IPS DF 6.9 (cell line): ENCODE data around the gene ZNF595.
"Not testable (repeated sequence)": the region's sequence is repeated elsewhere in the genome, so short reads cannot be mapped to it uniquely, and the experiment has no call there.

Experiments
- DNase-seq: peaks from one replicate; pipeline ENCODE4 v3.0.0-alpha.2; 2013; ENCODE audit warnings: low read depth, low spot score
- H3K27ac ChIP-seq: one replicate; pipeline ENCODE4 v1.5.1; 2013; ENCODE audit warnings: low read length, control low read depth
- H3K27me3 ChIP-seq: 2 replicates; pipeline ENCODE4 v1.6.1; 2013; ENCODE audit warnings: mild to moderate bottlenecking, low read length; ENCODE audit not compliant: control insufficient read depth, insufficient read depth
- H3K36me3 ChIP-seq: 2 replicates; pipeline ENCODE4 v1.6.1; 2013; ENCODE audit warnings: low read length; ENCODE audit not compliant: control insufficient read depth, insufficient read depth
- H3K4me1 ChIP-seq: 2 replicates; pipeline ENCODE4 v1.6.1; 2013; ENCODE audit warnings: low read length; ENCODE audit not compliant: control insufficient read depth, insufficient read depth
- H3K4me3 ChIP-seq: 2 replicates; pipeline ENCODE4 v1.5.1; 2013; ENCODE audit warnings: mild to moderate bottlenecking, low read length
- H3K9me3 ChIP-seq: 2 replicates; pipeline ENCODE4 v1.6.1; 2013; ENCODE audit warnings: low read length, inconsistent platforms; ENCODE audit not compliant: control insufficient read depth, insufficient read depth
- WGBS: extraction: QIAGEN DNeasy Blood & Tissue Kit; methylation state at CpG from one replicate; pipeline ENCODE4 v1.1.7; 2013; ENCODE audit warnings: mixed read lengths, missing lambda C conversion rate; ENCODE audit not compliant: insufficient read length, insufficient coverage; 5-methylcytosine and 5-hydroxymethylcytosine counted together

Gene ZNF595

GRCh38 chr4:120616-121015, 67.5 kb downstream of the ZNF595 start:
- H3K36me3 ChIP-seq, result no peaks in the 10 kb centered on the region
- H3K27ac ChIP-seq, result no peak overlapping the region
- H3K27me3 ChIP-seq, result no peaks in the 10 kb centered on the region
- no peak overlapping the region for H3K4me3 ChIP-seq
- DNase-seq, result no peak
- no CpG with 5 or more reads among the region's 5 CpGs for WGBS
- no peaks in the 10 kb centered on the region for H3K4me1 ChIP-seq
- H3K9me3 ChIP-seq, result no peaks in the 10 kb centered on the region

- no peaks in the 10 kb centered on the region for H3K36me3 ChIP-seq
- DNase-seq, result no peak
- H3K4me3 ChIP-seq, result no peak overlapping the region
- H3K4me1 ChIP-seq, result no peaks in the 10 kb centered on the region
- H3K27me3 ChIP-seq, result no peaks in the 10 kb centered on the region
- WGBS, result no CpG with 5 or more reads among the region's 7 CpGs
- no peaks in the 10 kb centered on the region for H3K9me3 ChIP-seq
- H3K27ac ChIP-seq, result no peak overlapping the region
Observed at GRCh38 chr4:121408-122084, 68.4 kb downstream of the ZNF595 start.

GRCh38 chr4:123922-124274, 70.8 kb downstream of the ZNF595 start:
- H3K4me1 ChIP-seq, H3K9me3 ChIP-seq, H3K27me3 ChIP-seq, H3K27ac ChIP-seq, H3K36me3 ChIP-seq, DNase-seq: not testable (repeated sequence)
- peak overlapping the region; percentile 16; the same call in 1 of the 2 replicates for H3K4me3 ChIP-seq
- WGBS, result no CpG with 5 or more reads among the region's 10 CpGs

GRCh38 chr4:124275-125081, 71.4 kb downstream of the ZNF595 start, which contains the start of gene ZNF718:
ZNF718 (plus strand) TSS chr4:124501; CDS start chr4:124671, 170 bp downstream.
- Histone ChIP-seq H3K27ac (no peak within 1 kb of the TSS), H3K4me3 (peak within 1 kb of the TSS; percentile 87), H3K4me1 (no peaks in the 10 kb centered on the region), H3K27me3 (no peaks in the 10 kb centered on the region), H3K36me3 (no peaks in the 10 kb centered on the region), H3K9me3 (no peaks in the 10 kb centered on the region)
- peak; percentile 93 for DNase-seq
- WGBS, result no CpG with 5 or more reads among the region's 44 CpGs

DNA sequence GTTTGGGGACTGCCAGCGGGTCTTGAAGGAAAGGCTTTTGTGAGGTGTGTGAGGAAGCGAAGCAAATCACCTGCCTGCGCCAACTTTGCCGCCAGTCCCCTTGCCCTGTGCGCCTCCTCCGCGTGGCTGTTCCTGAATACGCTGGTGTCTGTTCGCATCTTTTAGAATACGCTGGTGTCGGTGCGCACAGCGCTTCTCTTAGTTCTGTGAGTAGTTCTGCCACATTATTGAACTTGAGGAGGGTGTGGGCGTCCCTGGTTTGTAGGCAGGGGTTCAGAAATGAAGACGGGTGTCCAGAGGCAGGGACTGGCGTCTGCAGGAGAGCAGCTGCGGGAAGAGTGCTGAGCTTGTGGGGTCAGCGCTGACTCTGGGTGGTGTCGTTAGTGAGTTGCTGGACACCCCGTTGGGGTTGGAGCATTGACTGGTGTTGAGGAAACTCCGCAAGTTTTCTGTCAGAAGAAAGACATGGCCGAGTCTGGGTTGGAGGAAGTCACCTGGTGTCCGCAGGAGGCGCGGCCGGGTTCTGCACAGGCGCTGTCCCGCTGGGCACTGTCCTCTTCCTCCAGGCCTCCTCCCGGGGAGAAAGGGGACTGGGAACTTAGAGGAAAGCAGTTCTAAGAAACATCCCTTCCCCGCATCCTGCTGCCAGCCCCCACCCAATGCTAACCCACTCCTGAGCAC, 72.1 kb downstream of the ZNF595 start:
- no peak for DNase-seq
- H3K9me3 ChIP-seq, result no peaks in the 10 kb centered on the region
- no CpG with 5 or more reads among the region's 30 CpGs for WGBS

DNA sequence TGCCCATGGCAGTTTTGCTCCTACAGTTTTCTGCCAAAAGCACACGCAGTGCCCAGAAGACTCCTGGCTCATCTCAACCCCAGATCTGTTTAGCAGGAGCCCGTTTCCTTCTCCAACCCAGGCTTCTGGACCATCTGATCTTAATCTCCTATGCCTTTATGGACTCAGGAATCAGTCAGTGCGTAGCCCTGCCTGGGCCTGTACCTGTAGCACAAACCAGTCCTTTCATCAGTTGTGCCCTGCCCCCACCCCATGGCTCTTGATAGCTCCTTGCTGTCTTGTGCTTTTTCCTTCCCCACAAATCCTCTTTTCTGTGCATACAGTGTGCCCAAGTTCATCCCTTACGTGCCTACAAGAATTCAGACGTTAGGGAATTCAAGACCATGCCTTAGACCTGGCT, 72.7 kb downstream of the ZNF595 start:
- no CpG with 5 or more reads among the region's 5 CpGs for WGBS
- no peak overlapping the region for H3K27ac ChIP-seq
- no peak for DNase-seq

More for the DNA sequence above, 72.1 kb downstream of the ZNF595 start:
- Histone ChIP-seq H3K27me3 (no peaks in the 10 kb centered on the region), H3K4me3 (peak overlapping the region; percentile 87; the same call in 1 of the 2 replicates), H3K36me3 (no peaks in the 10 kb centered on the region), H3K4me1 (no peaks in the 10 kb centered on the region), H3K27ac (no peak overlapping the region)

GRCh38 chr4:132483-132882, 79.4 kb downstream of the ZNF595 start:
- Histone ChIP-seq H3K27me3 (no peaks in the 10 kb centered on the region), H3K4me3 (no peak overlapping the region), H3K4me1 (no peaks in the 10 kb centered on the region), H3K36me3 (peaks cover 6% of the 10 kb centered on the region; the same call in 1 of the 2 replicates), H3K9me3 (no peaks in the 10 kb centered on the region), H3K27ac (no peak overlapping the region)
- DNase-seq, result no peak
- WGBS, result no CpG with 5 or more reads among the region's 1 CpG

More for the DNA sequence above, 72.7 kb downstream of the ZNF595 start:
- Histone ChIP-seq H3K4me3 (peak overlapping the region; percentile 87; the same call in 1 of the 2 replicates), H3K27me3 (no peaks in the 10 kb centered on the region), H3K36me3 (no peaks in the 10 kb centered on the region), H3K4me1 (no peaks in the 10 kb centered on the region), H3K9me3 (no peaks in the 10 kb centered on the region)
